Nephron progenitor cell (in vitro differentiated cells): ENCODE results near the gene CPSF7.

ENCODE experiments used
- DNase-seq: peaks from one replicate; pipeline ENCODE4 v3.0.0; 2021
- H3K27ac Mint-ChIP-seq: 2 replicates; pipeline ENCODE4 v1.8.0; 2021; ENCODE audit warnings: mild to moderate bottlenecking, moderate library complexity, mixed read lengths
- H3K27me3 Mint-ChIP-seq: 2 replicates; pipeline ENCODE4 v1.8.0; 2021; ENCODE audit warnings: mild to moderate bottlenecking, low read depth, mixed read lengths; ENCODE audit not compliant: poor library complexity
- H3K36me3 Mint-ChIP-seq: 2 replicates; pipeline ENCODE4 v1.8.0; 2021; ENCODE audit warnings: low read depth, mixed read lengths
- H3K4me1 Mint-ChIP-seq: 2 replicates; pipeline ENCODE4 v1.8.0; 2021; ENCODE audit warnings: mixed read lengths
- H3K4me3 Mint-ChIP-seq: 2 replicates; pipeline ENCODE4 v1.8.0; 2021; ENCODE audit warnings: mild to moderate bottlenecking, moderate library complexity, mixed read lengths
- H3K9me3 Mint-ChIP-seq: 2 replicates; pipeline ENCODE4 v1.8.0; 2021; ENCODE audit warnings: mild to moderate bottlenecking, moderate library complexity, mixed read lengths
- CTCF ChIP-seq: fragments of 200-600 bp; sonication (generic); IDR thresholded peaks from 2 replicates; pipeline ENCODE4 v1.5.0; 2021; ENCODE audit warnings: antibody characterized with exemption

The CPSF7 gene

GRCh38 chr11:61447601-61448551 lies 18.1 kb upstream of the CPSF7 start:
- Mint-ChIP-seq H3K4me1 (peaks cover 7% of the 10 kb centered on the region), H3K36me3 (peaks cover 69% of the 10 kb centered on the region), H3K27ac (no peak overlapping the region), H3K27me3 (no peaks in the 10 kb centered on the region), H3K9me3 (peaks cover 6% of the 10 kb centered on the region), H3K4me3 (no peak overlapping the region)
- TF ChIP-seq CTCF, result no peak
- DNase-seq, result no peak

- H3K27ac Mint-ChIP-seq, result peak overlapping the region; percentile 78
- peaks cover 7% of the 10 kb centered on the region for H3K9me3 Mint-ChIP-seq
- H3K27me3 Mint-ChIP-seq, result no peaks in the 10 kb centered on the region
- peaks cover 75% of the 10 kb centered on the region for H3K36me3 Mint-ChIP-seq
- no peak overlapping the region for H3K4me3 Mint-ChIP-seq
- TF ChIP-seq CTCF, result peak; percentile 84
- DNase-seq, result peak; percentile 90
- peaks cover 7% of the 10 kb centered on the region for H3K4me1 Mint-ChIP-seq
Measured at GRCh38 chr11:61446211-61446651, 16.5 kb upstream of the CPSF7 start.

- no peak for DNase-seq
- H3K4me1 Mint-ChIP-seq, result peaks cover 7% of the 10 kb centered on the region
- peaks cover 7% of the 10 kb centered on the region for H3K9me3 Mint-ChIP-seq
- no peak overlapping the region for H3K4me3 Mint-ChIP-seq
- H3K36me3 Mint-ChIP-seq, result peaks cover 77% of the 10 kb centered on the region
- no peak for TF ChIP-seq CTCF
- H3K27me3 Mint-ChIP-seq, result no peaks in the 10 kb centered on the region
- H3K27ac Mint-ChIP-seq, result peak overlapping the region; percentile 78
Measured at GRCh38 chr11:61445516-61445915, 15.7 kb upstream of the CPSF7 start.

- Mint-ChIP-seq H3K4me1 (peaks cover 7% of the 10 kb centered on the region), H3K9me3 (peaks cover 7% of the 10 kb centered on the region), H3K4me3 (no peak overlapping the region), H3K36me3 (peaks cover 80% of the 10 kb centered on the region), H3K27me3 (no peaks in the 10 kb centered on the region), H3K27ac (no peak overlapping the region)
- no peak for TF ChIP-seq CTCF
- DNase-seq, result no peak
Measured at GRCh38 chr11:61442616-61443015, 12.8 kb upstream of the CPSF7 start.

- peaks cover 14% of the 10 kb centered on the region for H3K9me3 Mint-ChIP-seq
- H3K4me3 Mint-ChIP-seq, result no peak overlapping the region
- no peak overlapping the region for H3K27ac Mint-ChIP-seq
- H3K4me1 Mint-ChIP-seq, result peaks cover 18% of the 10 kb centered on the region
- peaks cover 90% of the 10 kb centered on the region for H3K36me3 Mint-ChIP-seq
- H3K27me3 Mint-ChIP-seq, result no peaks in the 10 kb centered on the region
- TF ChIP-seq CTCF, result no peak
- no peak for DNase-seq
Measured at GRCh38 chr11:61439615-61440014, 9.8 kb upstream of the CPSF7 start.
